Measurements from ENCODE around the gene NPHP4.

The NPHP4 gene

DNA sequence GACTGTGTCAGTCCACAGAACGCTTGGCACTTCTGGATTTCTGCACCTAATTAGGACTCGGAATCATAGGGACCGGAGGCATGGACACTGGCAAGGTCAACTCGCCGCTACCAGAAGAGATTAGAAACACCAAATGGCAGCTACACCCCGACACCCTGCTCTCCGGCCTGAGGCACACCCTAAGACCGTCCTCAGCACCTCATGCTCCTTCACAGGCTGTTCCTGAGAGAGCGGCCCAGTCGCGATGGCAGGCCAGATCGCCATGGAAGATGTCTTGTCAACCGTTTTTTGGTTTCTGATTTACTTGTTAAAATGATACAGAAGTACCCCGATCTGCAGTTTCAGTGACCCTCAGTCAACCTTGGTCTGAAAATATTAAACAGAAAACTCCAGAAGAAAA lies 46.8 kb downstream of the NPHP4 start:
- no peak overlapping the region for H3K4me3 ChIP-seq (ENCODE audit: low read depth, low read length)
- no peak for DNase-seq
- no peaks in the 10 kb centered on the region for H3K36me3 ChIP-seq (replicated peaks)
- TF ChIP-seq, protein P1, sequence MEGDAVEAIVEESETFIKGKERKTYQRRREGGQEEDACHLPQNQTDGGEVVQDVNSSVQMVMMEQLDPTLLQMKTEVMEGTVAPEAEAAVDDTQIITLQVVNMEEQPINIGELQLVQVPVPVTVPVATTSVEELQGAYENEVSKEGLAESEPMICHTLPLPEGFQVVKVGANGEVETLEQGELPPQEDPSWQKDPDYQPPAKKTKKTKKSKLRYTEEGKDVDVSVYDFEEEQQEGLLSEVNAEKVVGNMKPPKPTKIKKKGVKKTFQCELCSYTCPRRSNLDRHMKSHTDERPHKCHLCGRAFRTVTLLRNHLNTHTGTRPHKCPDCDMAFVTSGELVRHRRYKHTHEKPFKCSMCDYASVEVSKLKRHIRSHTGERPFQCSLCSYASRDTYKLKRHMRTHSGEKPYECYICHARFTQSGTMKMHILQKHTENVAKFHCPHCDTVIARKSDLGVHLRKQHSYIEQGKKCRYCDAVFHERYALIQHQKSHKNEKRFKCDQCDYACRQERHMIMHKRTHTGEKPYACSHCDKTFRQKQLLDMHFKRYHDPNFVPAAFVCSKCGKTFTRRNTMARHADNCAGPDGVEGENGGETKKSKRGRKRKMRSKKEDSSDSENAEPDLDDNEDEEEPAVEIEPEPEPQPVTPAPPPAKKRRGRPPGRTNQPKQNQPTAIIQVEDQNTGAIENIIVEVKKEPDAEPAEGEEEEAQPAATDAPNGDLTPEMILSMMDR (IDR thresholded peaks at IDR 0.05; ENCODE audit: low read depth, low read length, missing control alignments) = no peak
- H3K27ac ChIP-seq = no peak overlapping the region
- H3K27me3 ChIP-seq (replicated peaks) = no peaks in the 10 kb centered on the region
- in situ Hi-C loops (cut with HindIII; ENCODE audit: low pct_ligation_motif_present, low sequenced_read_pairs) = no loop called here

DNA sequence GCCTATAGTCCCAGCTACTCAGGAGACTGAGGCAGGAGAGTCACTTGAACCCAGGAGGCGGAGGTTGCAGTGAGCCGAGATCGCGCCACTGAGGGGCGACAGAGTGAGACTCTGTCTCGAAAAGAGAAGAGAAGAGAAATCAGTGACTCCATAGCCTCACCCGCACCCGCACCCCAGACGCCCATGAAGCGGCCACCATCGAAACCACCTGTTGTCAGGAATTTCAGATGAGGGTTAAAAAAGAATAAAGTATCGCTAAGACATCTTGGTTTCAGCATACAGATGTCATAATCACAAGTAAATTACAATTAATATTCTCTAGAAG lies 47.4 kb downstream of the NPHP4 start:
- in situ Hi-C loops (cut with HindIII; ENCODE audit: low pct_ligation_motif_present, low sequenced_read_pairs) = no loop called here
- TF ChIP-seq, protein P1 (IDR thresholded peaks at IDR 0.05; ENCODE audit: low read depth, low read length, missing control alignments) = no peak
- no peaks in the 10 kb centered on the region for H3K27me3 ChIP-seq (replicated peaks)
- DNase-seq = no peak
- H3K27ac ChIP-seq = no peak overlapping the region
- H3K36me3 ChIP-seq (replicated peaks) = no peaks in the 10 kb centered on the region
- no peak overlapping the region for H3K4me3 ChIP-seq (ENCODE audit: low read depth, low read length)

DNA sequence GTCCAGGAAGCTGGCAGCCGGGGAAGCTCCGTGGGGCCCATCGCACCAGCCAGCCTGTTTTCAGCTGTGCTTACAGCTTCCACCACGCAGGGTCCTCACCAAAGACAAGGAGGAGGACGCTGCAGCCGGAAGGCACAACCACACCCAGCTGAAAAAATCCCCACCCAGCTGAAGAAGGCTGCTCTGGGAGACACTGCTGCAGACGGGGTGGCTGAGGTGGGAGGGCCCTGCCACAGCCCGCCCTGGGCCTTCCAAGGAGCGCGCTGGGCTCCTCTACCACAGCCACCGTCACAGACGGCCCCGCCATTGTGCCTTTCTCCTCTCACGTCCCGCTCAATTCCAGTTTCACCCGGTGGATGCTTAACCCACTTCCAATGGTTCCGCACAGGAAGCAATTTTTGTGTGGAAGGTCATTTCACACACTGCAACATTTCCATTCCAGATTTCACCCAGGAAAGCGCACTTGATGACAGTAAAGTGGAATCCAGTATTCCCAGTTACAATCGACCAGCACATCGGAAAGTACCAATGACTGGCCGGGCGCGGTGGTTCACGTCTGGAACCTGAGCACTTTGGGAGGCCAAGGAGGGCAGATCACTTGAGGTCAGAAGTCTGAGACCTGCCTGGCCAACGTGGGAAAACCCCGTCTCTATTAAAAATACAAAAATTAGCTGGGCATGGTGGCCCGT lies 47.9 kb downstream of the NPHP4 start:
- in situ Hi-C loops (cut with HindIII; ENCODE audit: low pct_ligation_motif_present, low sequenced_read_pairs) = no loop called here
- no peaks in the 10 kb centered on the region for H3K36me3 ChIP-seq (replicated peaks)
- no peak overlapping the region for H3K27ac ChIP-seq
- DNase-seq = no peak
- TF ChIP-seq, protein P1 (IDR thresholded peaks at IDR 0.05; ENCODE audit: low read depth, low read length, missing control alignments) = no peak
- no peaks in the 10 kb centered on the region for H3K27me3 ChIP-seq (replicated peaks)
- no peak overlapping the region for H3K4me3 ChIP-seq (ENCODE audit: low read depth, low read length)

DNA sequence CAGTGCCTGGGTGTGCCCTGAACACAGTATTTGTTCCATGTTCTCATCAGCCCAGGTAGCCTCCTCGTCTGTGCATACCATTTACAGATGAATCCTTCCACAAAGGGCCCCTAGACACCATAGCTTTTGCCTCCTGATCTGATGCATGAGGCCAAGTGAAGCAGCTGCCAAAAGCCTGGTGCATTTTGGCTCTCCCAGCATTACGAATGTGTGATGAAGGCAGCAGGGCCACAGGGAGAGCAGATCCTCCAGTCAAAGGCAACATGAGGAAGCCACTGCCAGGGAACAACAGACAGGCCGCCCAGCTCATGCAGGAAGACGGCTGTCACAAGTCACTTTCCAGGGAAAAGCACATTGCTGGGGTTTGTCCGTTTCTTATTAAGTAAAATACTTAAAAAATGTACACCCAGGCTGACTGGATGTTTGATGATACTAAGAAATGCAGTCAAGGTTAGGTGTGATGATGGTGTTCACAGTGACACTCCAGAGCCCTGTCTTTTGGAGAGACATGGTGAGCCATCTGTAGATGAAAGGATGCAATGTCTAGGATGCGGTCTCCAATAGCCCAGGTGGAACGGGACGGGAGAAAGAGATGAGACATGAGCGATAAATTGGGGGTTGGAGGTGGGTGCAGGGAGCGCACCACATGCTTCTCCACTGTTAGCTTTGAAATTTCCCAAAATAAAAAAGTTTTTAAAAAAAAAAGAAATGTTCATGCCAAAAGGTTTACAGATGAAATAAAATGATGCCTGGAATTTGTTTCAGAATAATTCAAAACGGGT lies 48.7 kb downstream of the NPHP4 start:
- no peak overlapping the region for H3K4me3 ChIP-seq (ENCODE audit: low read depth, low read length)
- no peaks in the 10 kb centered on the region for H3K36me3 ChIP-seq (replicated peaks)
- TF ChIP-seq, protein P1 (IDR thresholded peaks at IDR 0.05; ENCODE audit: low read depth, low read length, missing control alignments) = no peak
- DNase-seq = no peak
- in situ Hi-C loops (cut with HindIII; ENCODE audit: low pct_ligation_motif_present, low sequenced_read_pairs) = no loop called here
- H3K27ac ChIP-seq = no peak overlapping the region
- H3K27me3 ChIP-seq (replicated peaks) = no peaks in the 10 kb centered on the region

DNA sequence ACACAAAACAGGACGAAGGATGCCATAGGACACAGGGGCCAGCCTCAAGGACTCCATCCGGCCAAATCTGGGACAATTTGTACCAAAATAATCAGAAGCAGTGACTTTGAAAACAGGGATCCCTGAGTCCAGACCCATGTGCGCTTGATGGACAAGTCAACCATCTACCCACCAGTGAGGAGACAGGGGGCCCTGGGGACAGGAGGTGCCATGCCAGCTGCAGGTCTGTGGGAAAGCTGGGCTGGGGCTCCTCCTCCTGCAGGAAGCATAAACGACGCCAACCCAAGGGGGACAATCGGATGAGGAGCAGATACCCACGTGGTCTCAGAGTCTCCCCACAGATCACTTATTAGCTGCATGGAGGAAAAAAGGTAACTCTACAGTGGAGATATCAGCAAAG lies 50.6 kb downstream of the NPHP4 start:
- TF ChIP-seq, protein P1 (IDR thresholded peaks at IDR 0.05; ENCODE audit: low read depth, low read length, missing control alignments) = no peak
- no peak for DNase-seq
- in situ Hi-C loops (cut with HindIII; ENCODE audit: low pct_ligation_motif_present, low sequenced_read_pairs) = no loop called here
- H3K36me3 ChIP-seq (replicated peaks) = no peaks in the 10 kb centered on the region
- no peak overlapping the region for H3K27ac ChIP-seq
- no peaks in the 10 kb centered on the region for H3K27me3 ChIP-seq (replicated peaks)
- no peak overlapping the region for H3K4me3 ChIP-seq (ENCODE audit: low read depth, low read length)

Data from brain microvascular endothelial cell (primary cell).